PC-3 (cell line): ENCODE data around the gene MPST. TPM values are rescaled to one million over a fixed set of nuclear protein-coding genes. Genes with fewer than 3 reads are reported as not detected.

Experiments used
- ATAC-seq: fragments of 200-7000 bp; cut with Tn5 transposase; 2 replicates; pipeline ENCODE4 v1.9.1; 2020; ENCODE audit warnings: mild to moderate bottlenecking, moderate library complexity
- BruUV-seq: library from RNA; stranded (reverse); fragments of 400-500 nt; replicated peaks from 2 replicates; lab custom pipeline; 2021; lab: Mats Ljungman, UMichigan
- CTCF ChIA-PET: fragments of 300-600 bp; sonication (Branson Sonifier 250); formaldehyde crosslinking; loops from one replicate; lab custom pipeline; 2022; ENCODE audit warnings: antibody characterized with exemption; lab: Charles Lee
- POLR2A ChIA-PET: fragments of 300-600 bp; sonication (Branson Sonifier 250); formaldehyde crosslinking; loops from one replicate; lab custom pipeline; 2022; ENCODE audit warnings: antibody characterized with exemption; ENCODE audit not compliant: unreplicated experiment; lab: Charles Lee
- DNase-seq: peaks from one replicate; pipeline ENCODE4 v3.0.0-alpha.2; 2015
- H2AFZ ChIP-seq: fragments of 300-600 bp; sonication (generic); 2 replicates; pipeline ENCODE4 v1.6.0; 2016; ENCODE audit warnings: antibody characterized with exemption, low read length
- H3F3A ChIP-seq: fragments of 300-600 bp; sonication (generic); one replicate; pipeline ENCODE4 v1.6.0; 2017; ENCODE audit warnings: antibody characterized with exemption, low read length, control low read depth, mild to moderate bottlenecking; ENCODE audit not compliant: unreplicated experiment
- H3K27ac ChIP-seq: fragments of 300-600 bp; sonication (generic); 2 replicates; pipeline ENCODE4 v1.5.1; 2016; ENCODE audit warnings: mild to moderate bottlenecking, low read length
- H3K27me3 ChIP-seq: fragments of 300-600 bp; sonication (generic); 2 replicates; pipeline ENCODE4 v1.6.1; 2016; ENCODE audit warnings: low read length, mixed read lengths
- H3K36me3 ChIP-seq: fragments of 300-600 bp; sonication (generic); 2 replicates; pipeline ENCODE4 v1.6.1; 2016; ENCODE audit warnings: low read depth, mixed run types, low read length, mixed read lengths
- H3K4me1 ChIP-seq: fragments of 300-600 bp; sonication (generic); 2 replicates; pipeline ENCODE4 v1.5.1; 2016; ENCODE audit warnings: low read length; ENCODE audit not compliant: insufficient read depth
- H3K4me2 ChIP-seq: fragments of 300-600 bp; sonication (generic); 2 replicates; pipeline ENCODE4 v1.6.0; 2016; ENCODE audit warnings: low read length
- H3K4me3 ChIP-seq: fragments of 300-600 bp; sonication (generic); 2 replicates; pipeline ENCODE4 v1.5.1; 2016; ENCODE audit warnings: mild to moderate bottlenecking, low read length, mixed read lengths
- H3K79me2 ChIP-seq: fragments of 300-600 bp; sonication (generic); 2 replicates; pipeline ENCODE4 v1.6.1; 2017; ENCODE audit warnings: low read length, mixed read lengths
- H3K9ac ChIP-seq: fragments of 300-600 bp; sonication (generic); 2 replicates; pipeline ENCODE4 v1.6.0; 2016; ENCODE audit warnings: mild to moderate bottlenecking, low read length
- H3K9me2 ChIP-seq: fragments of 300-600 bp; sonication (generic); replicated peaks from 2 replicates; pipeline ENCODE4 v1.6.1; 2016; ENCODE audit warnings: mixed run types, low read length, mixed read lengths
- H3K9me3 ChIP-seq: fragments of 300-600 bp; sonication (generic); 2 replicates; pipeline ENCODE4 v1.6.1; 2016; ENCODE audit warnings: low read length, mixed read lengths
- H4K20me1 ChIP-seq: fragments of 300-600 bp; sonication (generic); 2 replicates; pipeline ENCODE4 v1.6.1; 2016; ENCODE audit warnings: low read length, mixed read lengths
- CTCF ChIP-seq: fragments of 300-600 bp; sonication (generic); conservative IDR thresholded peaks from 2 replicates; pipeline ENCODE4 v1.5.1; 2017; ENCODE audit warnings: antibody characterized with exemption, low read depth, mild to moderate bottlenecking, low read length
- EZH2 ChIP-seq: fragments of 300-600 bp; sonication (generic); IDR thresholded peaks from one replicate; pipeline ENCODE4 v1.6.1; 2017; ENCODE audit warnings: antibody characterized with exemption, mild to moderate bottlenecking, low read length; ENCODE audit not compliant: unreplicated experiment
- EZH2phosphoT487 ChIP-seq: fragments of 300-600 bp; sonication (generic); IDR thresholded peaks from 2 replicates; pipeline ENCODE4 v1.6.1; 2018; ENCODE audit warnings: mild to moderate bottlenecking, antibody characterized with exemption, low read length, borderline replicate concordance
- intact Hi-C: fragments of 100-400 bp; cut with micrococcal nuclease; formaldehyde crosslinking; loops from 2 replicates; pipeline ENCODE4 v1.9.0; 2023
- total RNA-seq: library from RNA; depleted of rRNA; stranded (reverse); fragments of >200 nt; gene quantifications from 2 replicates; pipeline ENCODE4 v1.2.3, GENCODE V29; 2014

Gene MPST
- total RNA-seq, 1 experiment from 2014 or later = 97.0 TPM

DNA sequence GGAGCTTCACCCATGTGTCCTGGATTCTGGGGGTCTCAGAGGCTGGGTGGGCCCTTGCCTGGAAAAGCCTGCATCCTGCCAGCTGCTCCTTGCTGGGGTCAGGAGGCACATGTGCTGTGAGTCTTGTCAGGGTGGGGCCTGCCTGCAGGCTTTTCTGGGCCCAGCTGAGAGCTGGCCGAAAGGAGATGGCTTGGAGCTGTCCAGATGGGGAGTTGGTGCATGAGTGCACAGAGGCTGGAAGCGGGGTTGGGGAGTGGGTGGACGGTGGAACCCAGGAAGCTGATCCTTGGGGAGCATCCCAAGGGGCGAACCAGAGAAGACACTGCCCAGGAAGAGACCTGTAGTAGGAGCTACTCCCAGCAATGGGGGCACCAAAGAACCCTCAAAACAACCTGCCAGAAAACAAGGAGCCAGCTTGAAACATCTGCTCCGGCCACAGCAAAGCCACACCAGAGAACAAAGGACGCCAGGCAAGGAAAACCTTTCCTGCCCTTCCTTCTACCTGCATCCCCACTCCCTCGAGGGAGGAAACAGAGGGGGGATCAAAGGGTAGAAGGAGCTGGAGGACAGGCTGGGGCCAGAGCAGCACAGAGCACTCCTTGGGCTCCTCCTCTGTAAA lies 23.8 kb downstream of the MPST start:
- DNase-seq = no peak
- TF ChIP-seq CTCF (no peak), EZH2 (no peak), EZH2phosphoT487 (no peak)
- no peak overlapping the region for H3K9ac ChIP-seq
- H3K9me3 ChIP-seq = no peaks in the 10 kb centered on the region
- CTCF ChIA-PET = interaction anchor here (1.0 kb wide), 1 partner anchor 50 kb away, joined by 3 read pairs; no protein-coding TSS in a partner anchor
- no peaks in the 10 kb centered on the region for H3K79me2 ChIP-seq
- H2AFZ ChIP-seq = peak overlapping the region; percentile 40; the same call in 1 of the 2 replicates
- H3K4me3 ChIP-seq = no peak overlapping the region
- no peaks in the 10 kb centered on the region for H3K27me3 ChIP-seq
- BruUV-seq = no TSS peak
- no peaks in the 10 kb centered on the region for H3K9me2 ChIP-seq
- peaks cover 20% of the 10 kb centered on the region for H3K4me1 ChIP-seq
- no peak overlapping the region for H3K27ac ChIP-seq
- no peaks in the 10 kb centered on the region for H4K20me1 ChIP-seq
- intact Hi-C loops = no loop called here
- peak overlapping the region; percentile 23; the same call in 1 of the 2 replicates for H3K4me2 ChIP-seq
- ATAC-seq = no peak
- POLR2A ChIA-PET = no interaction called here
- no peaks in the 10 kb centered on the region for H3K36me3 ChIP-seq
- H3F3A ChIP-seq = no peaks in the 10 kb centered on the region

DNA sequence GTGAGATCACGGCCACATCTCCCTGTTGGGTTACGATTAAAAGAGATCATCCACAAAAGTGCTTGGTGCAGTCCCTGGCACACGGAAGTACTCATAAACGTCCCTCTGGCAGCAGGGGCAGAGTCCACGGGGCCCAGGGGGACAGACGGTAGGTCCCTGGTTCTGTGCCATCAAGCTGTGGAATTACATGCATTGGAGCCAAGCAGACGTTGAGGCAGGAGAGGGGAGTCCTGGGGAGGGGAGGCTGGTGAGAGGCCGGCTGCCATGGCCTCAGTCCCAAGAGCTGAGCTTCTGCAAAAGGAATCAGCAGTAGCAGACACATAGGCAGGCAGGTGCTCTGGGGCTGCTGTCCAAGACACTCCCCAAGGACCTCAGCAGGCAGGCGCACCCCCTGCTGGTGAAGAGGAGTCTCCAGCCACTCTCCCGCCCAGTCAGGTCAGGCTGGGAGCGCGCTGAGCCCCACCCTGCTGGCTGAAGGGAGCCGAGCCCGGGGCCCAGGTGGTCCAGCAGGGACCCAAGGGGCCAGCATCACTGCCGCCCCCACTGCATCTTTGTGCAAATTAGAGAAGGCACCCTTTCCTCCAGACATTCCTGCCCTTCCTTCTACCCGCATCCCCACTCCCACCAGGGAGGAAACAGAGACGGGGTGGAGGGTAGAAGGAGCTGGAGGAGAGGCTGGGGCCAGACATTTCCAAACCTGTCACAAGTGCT lies 24.4 kb downstream of the MPST start:
- ChIA-PET POLR2A (no interaction called here), CTCF (interaction anchor here (1.0 kb wide), 1 partner anchor 51 kb away, joined by 3 read pairs; no protein-coding TSS in a partner anchor)
- Histone ChIP-seq H3K4me2 (peak overlapping the region; percentile 47), H3K27me3 (no peaks in the 10 kb centered on the region), H3K27ac (no peak overlapping the region), H3K9me3 (no peaks in the 10 kb centered on the region), H3F3A (no peaks in the 10 kb centered on the region), H3K9ac (no peak overlapping the region), H3K79me2 (no peaks in the 10 kb centered on the region), H3K36me3 (no peaks in the 10 kb centered on the region), H3K4me3 (no peak overlapping the region), H4K20me1 (no peaks in the 10 kb centered on the region), H3K4me1 (peaks cover 20% of the 10 kb centered on the region), H2AFZ (peak overlapping the region; percentile 40; the same call in 1 of the 2 replicates), H3K9me2 (no peaks in the 10 kb centered on the region)
- ATAC-seq = peak; percentile 92
- intact Hi-C loops = loop anchor here (1.0 kb wide), 1 partner anchor 58 kb away; no protein-coding TSS in a partner anchor
- peak; percentile 66 for DNase-seq
- no TSS peak for BruUV-seq
- peak; percentile 75 for TF ChIP-seq CTCF
- no peak for TF ChIP-seq EZH2phosphoT487
